Fibroblast of lung (primary cell): Measurements from ENCODE around the gene METTL23. TPM values are rescaled to one million over a fixed set of nuclear protein-coding genes. Genes with fewer than 3 reads are reported as not detected.

ENCODE experiments used
- DNase-seq, 2 donors: peaks; one replicate each; pipeline versions ENCODE4 v3.0.0 to v3.0.0-alpha.2; 2010; ENCODE audit warnings: low read depth in 2 of 2
- H2AFZ ChIP-seq: 2 replicates; pipeline ENCODE4 v1.5.1; 2012; ENCODE audit warnings: low read length, control low read depth, inconsistent platforms
- H3K27ac ChIP-seq: 2 replicates; pipeline ENCODE4 v1.5.1; 2011; ENCODE audit warnings: low read length, control low read depth; ENCODE audit not compliant: insufficient read depth
- H3K27me3 ChIP-seq: 2 replicates; pipeline ENCODE4 v1.5.1; 2011; ENCODE audit warnings: mild to moderate bottlenecking, low read length; ENCODE audit not compliant: control insufficient read depth, insufficient read depth
- H3K36me3 ChIP-seq: 2 replicates; pipeline ENCODE4 v1.5.1; 2011; ENCODE audit warnings: low read length; ENCODE audit not compliant: control insufficient read depth, insufficient read depth
- H3K4me1 ChIP-seq: 2 replicates; pipeline ENCODE4 v1.5.1; 2011; ENCODE audit warnings: low read length; ENCODE audit not compliant: control insufficient read depth, insufficient read depth; ENCODE audit errors: extremely low read depth
- H3K4me2 ChIP-seq: 2 replicates; pipeline ENCODE4 v1.5.1; 2011; ENCODE audit warnings: low read length, control low read depth; ENCODE audit not compliant: insufficient read depth; ENCODE audit errors: extremely low read depth
- H3K4me3 ChIP-seq, 4 experiments: fragments of 200-600 bp in 1 of 4; sonication (generic) in 1 of 4; replicated peaks in 1 of 4; 2 replicates each; pipeline ENCODE4 v1.5.1; 2011 to 2016; ENCODE audit warnings: low read length in 4 of 4, low read depth in 3 of 4, mild to moderate bottlenecking in 3 of 4, control low read depth in 2 of 4, inconsistent platforms in 1 of 4, mixed read lengths in 1 of 4; ENCODE audit not compliant: insufficient read depth in 1 of 4; ENCODE audit errors: control extremely low read depth in 1 of 4
- H3K79me2 ChIP-seq: 2 replicates; pipeline ENCODE4 v1.5.1; 2012; ENCODE audit warnings: mild to moderate bottlenecking, low read length, inconsistent platforms; ENCODE audit not compliant: control insufficient read depth, insufficient read depth
- H3K9ac ChIP-seq: 2 replicates; pipeline ENCODE4 v1.5.1; 2011; ENCODE audit warnings: mild to moderate bottlenecking, low read length, control low read depth; ENCODE audit not compliant: insufficient read depth
- H3K9me3 ChIP-seq: 2 replicates; pipeline ENCODE4 v1.5.1; 2012; ENCODE audit warnings: low read depth, low read length; ENCODE audit not compliant: control insufficient read depth, insufficient read depth
- H4K20me1 ChIP-seq: 2 replicates; pipeline ENCODE4 v1.5.1; 2011; ENCODE audit warnings: low read length; ENCODE audit not compliant: control insufficient read depth, insufficient read depth; ENCODE audit errors: extremely low read depth
- CTCF ChIP-seq, 2 donors: IDR thresholded peaks in 1 of 2; conservative IDR thresholded peaks in 1 of 2; 1 replicate in 1 of 2; 2 replicates in 1 of 2; pipeline ENCODE4 v1.5.1; 2011 to 2012; ENCODE audit warnings: low read length in 2 of 2, control low read depth in 1 of 2, inconsistent platforms in 1 of 2, low read depth in 1 of 2, mild to moderate bottlenecking in 1 of 2
- EZH2 ChIP-seq: IDR thresholded peaks from 2 replicates; pipeline ENCODE4 v1.5.1; 2012; ENCODE audit warnings: low read length, control low read depth, mild to moderate bottlenecking; ENCODE audit errors: missing control alignments
- polyA plus RNA-seq, 2 donors: library from polyadenylated mRNA; depleted of rRNA in 1 of 2; stranded (reverse) in 1 of 2; unstranded in 1 of 2; fragments of >200 nt; gene quantifications; 2 replicates each; pipeline ENCODE4 v1.2.1, GENCODE V29; 2011 to 2012; ENCODE audit warnings: missing spikeins in 1 of 2
- total RNA-seq: library from RNA; depleted of rRNA; stranded (reverse); fragments of >200 nt; gene quantifications from 2 replicates; pipeline ENCODE4 v1.2.1, GENCODE V29; 2014

METTL23 gene
- total and polyA plus RNA-seq, 2 donors (not counting 1 experiment from before 2014, with no cell fraction given) = 26.4 to 35.1 TPM

- H3K79me2 ChIP-seq = peaks cover 68% of the 10 kb centered on the region
- TF ChIP-seq CTCF (conservative IDR thresholded peaks at IDR 0.05 in 1 of 2, IDR thresholded peaks at IDR 0.05 in 1 of 2; ENCODE audit: low read depth in 1 of 2, low read length in 2 of 2) (peak in 1 of 2 donors; percentile 2), EZH2 (no peak)
- H3K36me3 ChIP-seq = peaks cover 14% of the 10 kb centered on the region
- peak overlapping the region; percentile 95 for H3K4me2 ChIP-seq
- peak overlapping the region; percentile 22 for H3K27ac ChIP-seq
- peak; percentile 48 to 53 for DNase-seq
- H2AFZ ChIP-seq = no peak overlapping the region
- H3K9me3 ChIP-seq = no peaks in the 10 kb centered on the region
- H3K27me3 ChIP-seq = no peaks in the 10 kb centered on the region
- H3K4me3 ChIP-seq = peak overlapping the region; percentile 93 to 96 (median 94)
- peak overlapping the region; percentile 27 for H3K9ac ChIP-seq
- peaks cover 8% of the 10 kb centered on the region for H3K4me1 ChIP-seq
- no peaks in the 10 kb centered on the region for H4K20me1 ChIP-seq
Measured at GRCh38 chr17:76735006-76735405, 8.4 kb downstream of the METTL23 start.

GRCh38 chr17:76735586-76736348 is 9.1 kb downstream of the METTL23 start:
- Histone ChIP-seq H3K36me3 (peaks cover 14% of the 10 kb centered on the region), H4K20me1 (no peaks in the 10 kb centered on the region), H3K27me3 (no peaks in the 10 kb centered on the region), H3K4me2 (peak overlapping the region; percentile 95), H3K9ac (peak overlapping the region; percentile 94), H3K4me1 (peaks cover 10% of the 10 kb centered on the region), H3K79me2 (peaks cover 64% of the 10 kb centered on the region), H3K27ac (peak overlapping the region; percentile 90), H3K9me3 (no peaks in the 10 kb centered on the region), H3K4me3 (peak overlapping the region; percentile 93 to 96 (median 94)), H2AFZ (no peak overlapping the region)
- DNase-seq = no peak
- TF ChIP-seq EZH2 (no peak), CTCF (conservative IDR thresholded peaks at IDR 0.05 in 1 of 2, IDR thresholded peaks at IDR 0.05 in 1 of 2; ENCODE audit: low read depth in 1 of 2, low read length in 2 of 2) (no peak)

- no peaks in the 10 kb centered on the region for H3K27me3 ChIP-seq
- no peaks in the 10 kb centered on the region for H3K9me3 ChIP-seq
- H3K4me1 ChIP-seq = peaks cover 10% of the 10 kb centered on the region
- H3K36me3 ChIP-seq = peaks cover 12% of the 10 kb centered on the region
- no peaks in the 10 kb centered on the region for H4K20me1 ChIP-seq
- peak; percentile 50 to 65 for DNase-seq
- peaks cover 60% of the 10 kb centered on the region for H3K79me2 ChIP-seq
- H2AFZ ChIP-seq = no peak overlapping the region
- H3K9ac ChIP-seq = peak overlapping the region; percentile 94
- peak; percentile 15 to 16 for TF ChIP-seq CTCF (conservative IDR thresholded peaks at IDR 0.05 in 1 of 2, IDR thresholded peaks at IDR 0.05 in 1 of 2; ENCODE audit: low read depth in 1 of 2, low read length in 2 of 2)
- TF ChIP-seq EZH2 = no peak
- peak overlapping the region; percentile 95 for H3K4me2 ChIP-seq
- peak overlapping the region; percentile 90 for H3K27ac ChIP-seq
- H3K4me3 ChIP-seq = peak overlapping the region; percentile 93 to 96 (median 94)
Measured at GRCh38 chr17:76736349-76737081, 9.9 kb downstream of the METTL23 start.
